Stimulated activated CD8-positive, alpha-beta memory T cell treated with anti-CD3 and anti-CD28 coated beads, Interleukin-12 subunit alpha, Interleukin-12 subunit beta, amount 100 ng/mL, for 24 hours (primary cell): Measurements from ENCODE around the gene SMIM43.
"Not testable (repeated sequence)": the region's sequence is repeated elsewhere in the genome, so short reads cannot be mapped to it uniquely, and the experiment has no call there.

Experiments used
- DNase-seq: peaks from one replicate; pipeline ENCODE4 v3.0.0-alpha.2; 2020; ENCODE audit errors: extremely low read depth

Gene SMIM43

GRCh38 chr4:121736735-121737351 lies 28.1 kb downstream of the SMIM43 start:
- no peak for DNase-seq

GRCh38 chr4:121734571-121734970 lies 30.4 kb downstream of the SMIM43 start:
- no peak for DNase-seq

GRCh38 chr4:121733942-121734341 lies 31.0 kb downstream of the SMIM43 start:
- DNase-seq = no peak

DNA sequence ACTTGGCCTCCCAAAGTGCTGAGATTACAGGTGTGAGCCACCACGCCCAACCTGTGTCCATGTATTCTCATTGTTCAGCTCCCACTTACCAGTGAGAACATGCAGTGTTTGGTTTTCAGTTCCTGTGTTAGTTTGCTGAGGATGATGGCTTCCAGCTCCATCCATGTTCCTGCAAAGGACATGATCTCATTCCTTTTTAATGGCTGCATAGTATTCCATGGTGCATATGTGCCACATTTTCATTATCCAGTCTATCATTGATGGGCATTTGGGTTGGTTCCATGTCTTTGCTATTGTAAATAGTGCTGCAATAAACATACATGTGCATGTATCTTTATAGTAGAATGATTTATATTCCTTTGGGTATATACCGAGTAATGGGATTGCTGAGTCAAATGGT lies 35.2 kb downstream of the SMIM43 start:
- not testable (repeated sequence) for DNase-seq

DNA sequence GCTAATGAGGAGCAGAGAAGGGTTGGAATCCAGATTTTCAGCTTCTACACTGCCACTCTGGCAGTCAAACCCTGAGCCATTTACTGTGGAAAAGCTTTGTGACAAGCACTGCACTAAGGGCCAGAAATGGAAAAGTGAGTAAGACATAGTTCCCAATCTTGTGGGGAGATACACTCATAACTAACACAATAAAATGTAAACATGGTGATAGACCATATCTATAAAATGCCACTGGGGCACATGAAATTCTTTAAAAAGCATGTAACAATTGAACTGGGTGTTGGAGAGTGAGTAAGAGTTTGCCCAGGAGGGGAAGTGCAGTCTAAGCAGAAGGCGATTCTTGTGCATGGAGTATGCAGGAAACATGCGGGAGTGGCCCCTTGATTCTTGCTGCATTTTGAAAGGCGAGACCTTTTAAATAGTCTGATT lies 36.2 kb downstream of the SMIM43 start:
- DNase-seq = no peak

DNA sequence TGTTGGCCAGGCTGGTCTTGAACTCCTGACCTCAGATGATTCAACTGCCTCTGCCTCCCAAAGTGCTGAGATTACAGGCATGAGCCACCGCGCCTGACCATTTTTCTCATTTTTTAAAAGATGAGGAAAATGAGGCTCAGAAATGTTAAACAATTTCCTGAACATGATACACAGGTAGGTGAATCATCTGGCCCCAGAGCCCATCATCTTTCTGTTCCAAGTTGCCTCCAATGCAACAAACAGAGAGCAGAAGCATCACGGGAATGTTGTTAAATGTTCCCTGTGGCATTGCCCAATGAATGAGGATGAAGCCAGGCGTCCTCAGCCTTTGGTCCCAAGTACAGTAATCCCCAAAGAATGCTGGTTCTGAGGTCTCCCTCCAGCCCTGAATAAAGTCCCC lies 36.9 kb downstream of the SMIM43 start:
- no peak for DNase-seq

- DNase-seq = no peak
Measured at GRCh38 chr4:121726642-121727268, 38.2 kb downstream of the SMIM43 start.

- DNase-seq = no peak
Measured at GRCh38 chr4:121724671-121725070, 40.3 kb downstream of the SMIM43 start.

DNA sequence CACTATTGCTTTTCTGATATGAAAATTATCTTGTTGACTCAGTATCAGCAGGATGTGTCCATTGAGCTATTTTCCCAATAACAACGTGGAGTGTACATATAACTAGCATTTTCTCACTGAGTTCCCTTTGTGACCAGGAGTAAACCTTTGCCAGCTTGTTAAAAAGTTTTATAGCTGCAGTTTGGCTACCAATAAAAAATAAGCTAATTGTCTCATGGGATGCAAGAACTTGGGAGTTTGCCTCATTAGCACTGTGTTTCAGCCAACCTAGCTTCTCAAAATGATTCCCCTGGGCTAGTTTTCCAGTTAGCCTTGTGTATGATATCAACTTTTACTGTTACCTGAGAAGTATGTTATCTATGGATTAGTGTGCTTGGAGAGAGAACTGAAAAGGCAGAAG lies 43.3 kb downstream of the SMIM43 start:
- no peak for DNase-seq

GRCh38 chr4:121720109-121720508 lies 44.9 kb downstream of the SMIM43 start:
- no peak for DNase-seq

DNA sequence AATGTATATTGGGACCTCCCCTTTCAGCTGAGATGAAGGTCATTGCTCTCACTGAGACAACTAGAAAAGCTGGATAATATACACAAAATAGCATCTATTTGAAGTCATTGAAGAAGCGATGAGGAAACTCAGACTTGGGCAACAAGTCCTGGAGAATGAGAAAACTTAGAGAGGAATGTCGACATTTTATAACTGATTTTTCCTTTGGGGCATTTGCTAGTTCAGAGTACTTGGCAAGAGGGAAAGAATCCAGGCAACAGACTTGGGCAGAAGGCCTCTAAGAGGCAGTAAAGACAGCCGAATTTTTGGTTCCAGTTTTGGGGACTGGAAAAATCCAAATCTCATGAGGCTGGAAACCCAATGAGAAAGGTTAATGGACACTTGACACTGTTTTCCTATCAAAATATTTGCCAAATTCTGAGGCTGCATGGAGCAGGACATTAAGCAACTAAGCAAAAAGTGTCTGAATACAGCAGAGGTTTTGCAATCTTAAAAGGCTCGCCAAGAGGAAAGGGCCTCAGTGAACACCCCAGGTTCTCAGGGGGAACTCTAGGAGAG lies 47.2 kb downstream of the SMIM43 start:
- no peak for DNase-seq

GRCh38 chr4:121714548-121714947 lies 50.4 kb downstream of the SMIM43 start:
- no peak for DNase-seq

GRCh38 chr4:121712783-121713182 lies 52.2 kb downstream of the SMIM43 start:
- no peak for DNase-seq

DNA sequence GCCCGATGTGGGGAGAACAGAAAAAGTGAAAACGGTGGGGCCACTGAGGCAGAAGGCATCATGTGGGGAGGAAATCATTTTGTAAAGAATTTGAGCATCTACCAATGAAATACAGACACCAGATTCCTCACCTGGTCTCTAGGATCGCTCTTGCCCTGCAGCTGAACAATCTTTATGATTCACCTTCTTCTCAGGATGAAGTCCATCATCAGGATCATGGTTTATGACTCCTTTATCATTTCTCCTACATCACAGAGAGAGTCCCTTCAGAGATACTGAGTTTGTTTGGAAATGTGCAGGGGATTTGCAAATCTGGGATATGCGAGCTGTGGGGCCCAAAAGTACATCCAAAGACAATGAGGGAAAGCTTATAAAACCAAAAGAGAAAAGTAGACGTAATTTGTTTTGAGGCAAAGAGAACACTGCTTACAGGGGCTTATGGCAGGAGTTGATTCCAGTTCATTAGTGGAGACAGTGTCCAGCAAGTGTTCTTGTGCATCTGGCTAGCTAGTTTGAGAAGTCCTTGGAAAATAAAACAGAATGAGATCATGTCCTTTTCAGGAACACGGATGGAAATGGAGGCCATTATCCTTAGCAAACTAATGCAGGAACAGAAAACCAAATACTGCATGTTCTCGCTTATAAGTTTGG lies 52.8 kb downstream of the SMIM43 start:
- no peak for DNase-seq

GRCh38 chr4:121711263-121712000 lies 53.5 kb downstream of the SMIM43 start:
- DNase-seq = no peak

DNA sequence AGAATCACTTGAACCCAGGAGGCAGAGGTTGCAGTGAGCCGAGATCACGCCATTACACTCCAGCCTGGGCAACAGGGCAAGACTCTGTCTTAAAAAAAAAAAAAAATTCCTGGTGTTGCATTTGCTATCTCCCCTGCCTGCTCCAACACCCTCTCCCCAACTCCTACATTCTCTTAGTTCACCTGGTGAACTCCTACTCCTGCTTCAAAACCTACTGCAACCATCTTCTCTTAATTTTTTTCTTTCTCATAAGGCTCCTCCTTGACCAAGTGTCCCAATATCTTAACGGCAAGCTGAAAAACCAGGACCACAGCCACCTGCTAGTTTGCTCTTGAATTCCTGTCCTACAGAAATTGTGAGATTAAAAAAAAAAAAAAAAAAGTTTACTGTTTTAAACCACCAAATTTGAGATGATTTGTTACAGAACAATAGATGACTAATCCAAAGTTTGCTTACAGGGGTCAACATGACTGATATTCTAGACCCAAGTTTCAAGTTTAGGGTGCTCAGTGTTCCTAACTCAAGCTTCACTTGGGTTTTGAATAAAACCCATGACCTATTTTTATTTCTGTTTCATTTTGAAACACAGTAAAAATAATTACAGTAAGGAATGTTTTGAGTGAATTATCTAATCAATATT lies 55.1 kb downstream of the SMIM43 start:
- no peak for DNase-seq
